Heart right ventricle (tissue), 16 donors: Measurements from ENCODE around the gene SPR. TPM values are rescaled to one million over a fixed set of nuclear protein-coding genes. Genes with fewer than 3 reads are reported as not detected.

ENCODE experiments used
- ATAC-seq, 8 donors: fragments of 200-7000 bp; cut with Tn5 transposase; one replicate each; pipeline ENCODE4 v1.9.1; 2020; ENCODE audit warnings: mild to moderate bottlenecking in 8 of 8, moderate library complexity in 8 of 8, moderate number of reproducible peaks in 1 of 8
- DNase-seq, 2 donors: peaks; one replicate each; pipeline ENCODE4 v3.0.0-alpha.2; 2020
- H3K27ac ChIP-seq, 10 donors: fragments of 200-600 bp; sonication (generic) in 2 of 10; one replicate each; pipeline versions ENCODE4 v1.5.0 to v1.8.0; 2020 to 2022; ENCODE audit warnings: mild to moderate bottlenecking in 3 of 10
- H3K27me3 ChIP-seq, 7 donors: fragments of 200-600 bp; one replicate each; pipeline ENCODE4 v1.8.0; 2021 to 2022; ENCODE audit warnings: mild to moderate bottlenecking in 2 of 7
- H3K36me3 ChIP-seq, 9 donors: fragments of 200-600 bp; sonication (generic) in 1 of 9; one replicate each; pipeline versions ENCODE4 v1.5.0 to v1.8.0; 2020 to 2022; ENCODE audit warnings: mild to moderate bottlenecking in 2 of 9
- H3K4me1 ChIP-seq, 9 donors: fragments of 200-600 bp; sonication (generic) in 1 of 9; one replicate each; pipeline versions ENCODE4 v1.5.0 to v1.8.0; 2020 to 2022; ENCODE audit warnings: mild to moderate bottlenecking in 4 of 9
- H3K4me3 ChIP-seq, 10 donors: fragments of 200-600 bp; sonication (generic) in 2 of 10; one replicate each; pipeline versions ENCODE4 v1.5.0 to v1.8.0; 2020 to 2022; ENCODE audit warnings: mild to moderate bottlenecking in 7 of 10, moderate library complexity in 2 of 10
- H3K9me3 ChIP-seq, 11 donors: fragments of 200-600 bp in 10 of 11; sonication (generic) in 2 of 11; one replicate each; pipeline versions ENCODE4 v1.5.0 to v1.8.0; 2013 to 2022; ENCODE audit warnings: mild to moderate bottlenecking in 2 of 11, control low read depth in 1 of 11, moderate library complexity in 1 of 11
- WGBS, 2 donors: extraction: QIAGEN DNeasy Blood & Tissue Kit; methylation state at CpG; one replicate each; pipeline ENCODE4 v1.1.7; 2013; ENCODE audit warnings: inconsistent platforms in 1 of 2; 5-methylcytosine and 5-hydroxymethylcytosine counted together
- intact Hi-C, 10 donors: fragments of 100-400 bp; cut with DNase I; formaldehyde crosslinking; loops; one replicate each; pipeline versions ENCODE4 v1.11.1 to v1.14.2; 2022
- polyA plus RNA-seq, 2 donors: library from polyadenylated mRNA; stranded (reverse); fragments of 200-250 nt; gene quantifications; one replicate each; pipeline ENCODE4 v1.2.3, GENCODE V29; 2013
- total RNA-seq, 10 donors: library from RNA; stranded (reverse); fragmentation: NEBNext Ultra II Directional in 3 of 10; extraction: Animal tissue kit (Norgen Biotek cat#: 25700) in 3 of 10; gene quantifications; one replicate each; pipeline versions ENCODE4 v1.2.1 to v1.2.4, GENCODE V29; 2021 to 2023
- TF ChIP-seq, protein P1 (sequence below), 9 donors: fragments of 200-600 bp; sonication (generic) in 2 of 9; IDR thresholded peaks; one replicate each; pipeline versions ENCODE4 v1.5.0 to v1.8.0; 2021 to 2022; ENCODE audit warnings: antibody characterized with exemption in 9 of 9, mild to moderate bottlenecking in 5 of 9, moderate library complexity in 1 of 9
- donor health status: Arrhythmogenic right ventricular cardiomyopathy.
- donor health status: ischemic (EF 13 %, LVEDD 7.1; RV severe dilation, severe dysfunction).
- donor health status: healthy with polysubstance abuse.
- donor health status: DM: no; HTN: yes; CAD: no.
- donor health status: DM: no; HTN: no; CAD: no.
- donor health status: ischemic (EF 25% LVEDD 6.9; RV normal size, moderate dysfunction).
- donor health status: ischemic (EF 25% LVEDD 5.7; RV mildly dilated, moderate dysfunction).
- donor health status: healthy.
- donor health status: DM: yes; HTN: yes; CAD: no.
- donor health status: Ischemic cardiomyopathy.
- donor health status: ischemic (EF 35%, LVEDD 5.7; RV mildly dilated, moderate dysfunction).
- donor health status: nonischemic (EF 11% LVEDD 7.7; RV severe dilation, severe dysfunction).
- donor health status: DM: yes; HTN: yes; CAD: no.
- donor health status: PGD.
- donor health status: ischemic (EF 29% LVEDD 5.4; RV normal size, mild dysfunction).
- donor health status: nonischemic (EF 23%, LVEDD 6.1; RV moderate dilation, normal function).

SPR gene
- total and polyA plus RNA-seq, 12 donors = 24.0 to 55.4 (median 39.3) TPM

DNA sequence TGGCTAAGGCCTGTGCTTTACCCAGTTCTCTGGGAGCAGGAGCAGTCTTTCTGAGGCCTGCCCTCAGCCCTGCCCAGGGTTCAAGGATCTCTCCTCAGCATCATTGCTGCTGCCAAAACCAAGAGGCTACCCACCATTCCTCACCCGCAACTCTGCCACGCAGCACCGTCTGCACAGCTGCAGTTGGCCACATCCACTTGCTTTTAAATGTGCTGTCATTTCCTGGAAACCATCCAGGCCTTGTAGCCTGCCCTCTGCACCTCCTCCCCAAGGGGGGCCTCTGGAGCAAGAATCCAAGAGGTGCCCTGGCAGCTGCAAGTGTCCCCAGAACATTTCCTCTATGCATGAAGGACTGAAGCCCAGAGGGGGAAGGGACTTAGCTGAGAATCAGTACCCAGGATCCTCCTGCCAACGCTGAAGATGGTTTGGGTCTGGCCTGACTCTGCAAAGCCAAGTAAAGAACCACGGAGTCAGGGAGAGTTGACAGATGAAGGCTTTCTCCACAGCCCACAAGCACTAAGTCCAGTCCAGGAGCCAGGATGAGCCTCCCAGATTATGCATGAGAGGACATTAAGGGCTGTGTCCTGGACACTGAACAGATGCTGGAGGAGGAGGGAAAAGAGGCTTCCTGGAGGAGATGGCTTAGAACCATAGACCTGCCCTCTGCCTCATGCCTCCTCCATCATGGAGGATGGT, 45.0 kb downstream of the SPR start:
- TF ChIP-seq, protein P1, sequence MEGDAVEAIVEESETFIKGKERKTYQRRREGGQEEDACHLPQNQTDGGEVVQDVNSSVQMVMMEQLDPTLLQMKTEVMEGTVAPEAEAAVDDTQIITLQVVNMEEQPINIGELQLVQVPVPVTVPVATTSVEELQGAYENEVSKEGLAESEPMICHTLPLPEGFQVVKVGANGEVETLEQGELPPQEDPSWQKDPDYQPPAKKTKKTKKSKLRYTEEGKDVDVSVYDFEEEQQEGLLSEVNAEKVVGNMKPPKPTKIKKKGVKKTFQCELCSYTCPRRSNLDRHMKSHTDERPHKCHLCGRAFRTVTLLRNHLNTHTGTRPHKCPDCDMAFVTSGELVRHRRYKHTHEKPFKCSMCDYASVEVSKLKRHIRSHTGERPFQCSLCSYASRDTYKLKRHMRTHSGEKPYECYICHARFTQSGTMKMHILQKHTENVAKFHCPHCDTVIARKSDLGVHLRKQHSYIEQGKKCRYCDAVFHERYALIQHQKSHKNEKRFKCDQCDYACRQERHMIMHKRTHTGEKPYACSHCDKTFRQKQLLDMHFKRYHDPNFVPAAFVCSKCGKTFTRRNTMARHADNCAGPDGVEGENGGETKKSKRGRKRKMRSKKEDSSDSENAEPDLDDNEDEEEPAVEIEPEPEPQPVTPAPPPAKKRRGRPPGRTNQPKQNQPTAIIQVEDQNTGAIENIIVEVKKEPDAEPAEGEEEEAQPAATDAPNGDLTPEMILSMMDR (IDR thresholded peaks at IDR 0.05) = no peak
- no peak overlapping the region for H3K27ac ChIP-seq
- no peaks in the 10 kb centered on the region for H3K9me3 ChIP-seq
- DNase-seq (no peak), ATAC-seq (peak in 1 of 8 donors; percentile 17)
- H3K4me1 ChIP-seq = peaks cover 0 to 13% (median 4%) of the 10 kb centered on the region in 9 donors
- H3K27me3 ChIP-seq = peaks cover 5 to 57% (median 39%) of the 10 kb centered on the region in 7 donors
- no peak overlapping the region for H3K4me3 ChIP-seq
- intact Hi-C loops = no loop called here
- 46 to 48% methylated on average over 5 of the region's 5 CpGs for WGBS, 2 donors
- no peaks in the 10 kb centered on the region for H3K36me3 ChIP-seq

DNA sequence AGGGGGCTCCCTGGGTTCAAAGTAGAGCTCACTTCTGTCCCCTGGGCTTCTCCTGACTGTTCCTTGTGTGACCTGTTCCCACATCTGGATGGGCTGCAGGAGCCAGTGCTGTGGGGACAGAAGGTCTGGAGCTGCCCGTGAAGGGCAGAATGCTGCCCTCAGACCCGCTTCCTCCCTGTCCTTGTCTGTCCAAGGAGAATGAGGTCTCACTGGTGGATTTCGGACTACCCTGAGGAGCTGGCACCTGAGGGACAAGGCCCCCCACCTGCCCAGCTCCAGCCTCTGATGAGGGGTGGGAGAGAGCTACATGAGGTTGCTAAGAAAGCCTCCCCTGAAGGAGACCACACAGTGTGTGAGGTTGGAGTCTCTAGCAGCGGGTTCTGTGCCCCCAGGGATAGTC, 45.6 kb downstream of the SPR start:
- no peaks in the 10 kb centered on the region for H3K9me3 ChIP-seq
- H3K27me3 ChIP-seq = peaks cover 0 to 51% (median 33%) of the 10 kb centered on the region in 7 donors
- H3K36me3 ChIP-seq = no peaks in the 10 kb centered on the region
- DNase-seq (no peak), ATAC-seq (no peak)
- intact Hi-C loops = no loop called here
- TF ChIP-seq, protein P1 (IDR thresholded peaks at IDR 0.05) = no peak
- no peak overlapping the region for H3K27ac ChIP-seq
- H3K4me1 ChIP-seq = peaks cover 0 to 13% (median 4%) of the 10 kb centered on the region in 9 donors
- H3K4me3 ChIP-seq = no peak overlapping the region
- WGBS, 2 donors = 95 to 96% methylated on average over 4 of the region's 4 CpGs

DNA sequence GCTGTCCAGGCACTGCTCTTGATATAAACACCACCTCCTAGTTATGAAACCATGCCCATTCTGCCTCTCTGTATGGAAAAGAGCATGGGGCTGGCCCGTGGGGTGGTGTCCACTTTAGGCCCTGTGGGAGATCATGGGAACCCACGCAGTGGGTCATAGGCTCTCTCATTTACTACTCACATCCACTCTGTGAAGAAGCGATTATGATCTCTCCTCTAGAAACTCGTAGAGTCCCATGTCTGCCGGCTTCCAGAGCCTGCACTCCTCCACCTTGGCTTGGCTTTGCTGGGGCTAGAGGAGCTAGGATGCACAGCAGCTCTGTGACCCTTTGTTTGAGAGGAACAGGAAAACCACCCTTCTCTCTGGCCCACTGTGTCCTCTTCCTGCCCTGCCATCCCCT, 46.0 kb downstream of the SPR start:
- H3K9me3 ChIP-seq = no peaks in the 10 kb centered on the region

DNA sequence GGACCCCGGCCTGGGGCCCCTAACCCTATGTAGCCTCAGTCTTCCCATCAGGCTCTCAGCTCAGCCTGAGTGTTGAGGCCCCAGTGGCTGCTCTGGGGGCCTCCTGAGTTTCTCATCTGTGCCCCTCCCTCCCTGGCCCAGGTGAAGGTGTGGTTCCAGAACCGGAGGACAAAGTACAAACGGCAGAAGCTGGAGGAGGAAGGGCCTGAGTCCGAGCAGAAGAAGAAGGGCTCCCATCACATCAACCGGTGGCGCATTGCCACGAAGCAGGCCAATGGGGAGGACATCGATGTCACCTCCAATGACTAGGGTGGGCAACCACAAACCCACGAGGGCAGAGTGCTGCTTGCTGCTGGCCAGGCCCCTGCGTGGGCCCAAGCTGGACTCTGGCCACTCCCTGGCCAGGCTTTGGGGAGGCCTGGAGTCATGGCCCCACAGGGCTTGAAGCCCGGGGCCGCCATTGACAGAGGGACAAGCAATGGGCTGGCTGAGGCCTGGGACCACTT, 46.5 kb downstream of the SPR start:
- Histone ChIP-seq H3K27ac (no peak overlapping the region), H3K27me3 (peaks cover 0 to 42% (median 24%) of the 10 kb centered on the region in 7 donors), H3K4me1 (peaks cover 0 to 13% (median 4%) of the 10 kb centered on the region in 9 donors), H3K4me3 (no peak overlapping the region), H3K36me3 (no peaks in the 10 kb centered on the region), H3K9me3 (no peaks in the 10 kb centered on the region)
- TF ChIP-seq, protein P1 (IDR thresholded peaks at IDR 0.05) = no peak
- intact Hi-C loops = no loop called here
- ATAC-seq (no peak), DNase-seq (no peak)
- 91 to 95% methylated on average over 12 of the region's 12 CpGs for WGBS, 2 donors

More for the DNA sequence above, 46.0 kb downstream of the SPR start:
- intact Hi-C loops = no loop called here
- H3K27ac ChIP-seq = no peak overlapping the region
- H3K4me1 ChIP-seq = peaks cover 0 to 13% (median 4%) of the 10 kb centered on the region in 9 donors
- no peak for ATAC-seq
- H3K4me3 ChIP-seq = no peak overlapping the region
- WGBS, 2 donors = 88 to 90% methylated on average over 5 of the region's 5 CpGs
- no peaks in the 10 kb centered on the region for H3K36me3 ChIP-seq
- no peak for DNase-seq
- H3K27me3 ChIP-seq = peaks cover 0 to 47% (median 29%) of the 10 kb centered on the region in 7 donors
- TF ChIP-seq, protein P1 (IDR thresholded peaks at IDR 0.05) = no peak
